ENCODE results near the gene RBPMS2.
"Not testable (repeated sequence)": the region's sequence is repeated elsewhere in the genome, so short reads cannot be mapped to it uniquely, and the experiment has no call there.

Gene RBPMS2

GRCh38 chr15:64775551-64776401, at the start of gene RBPMS2:
Gene RBPMS2, minus strand, starts transcription at chr15:64775589. Its CDS starts 270 bp downstream, at chr15:64775319.
- no peak for TF ChIP-seq CTCF (conservative IDR thresholded peaks at IDR 0.05)
- peak within 1 kb of the TSS; percentile 30; the same call in 1 of the 2 replicates for H3K27ac ChIP-seq

GRCh38 chr15:64824929-64825430, 49.6 kb upstream of the RBPMS2 start:
- TF ChIP-seq CTCF (conservative IDR thresholded peaks at IDR 0.05) = no peak
- peak overlapping the region; percentile 76; the same call in 1 of the 2 replicates for H3K27ac ChIP-seq

DNA sequence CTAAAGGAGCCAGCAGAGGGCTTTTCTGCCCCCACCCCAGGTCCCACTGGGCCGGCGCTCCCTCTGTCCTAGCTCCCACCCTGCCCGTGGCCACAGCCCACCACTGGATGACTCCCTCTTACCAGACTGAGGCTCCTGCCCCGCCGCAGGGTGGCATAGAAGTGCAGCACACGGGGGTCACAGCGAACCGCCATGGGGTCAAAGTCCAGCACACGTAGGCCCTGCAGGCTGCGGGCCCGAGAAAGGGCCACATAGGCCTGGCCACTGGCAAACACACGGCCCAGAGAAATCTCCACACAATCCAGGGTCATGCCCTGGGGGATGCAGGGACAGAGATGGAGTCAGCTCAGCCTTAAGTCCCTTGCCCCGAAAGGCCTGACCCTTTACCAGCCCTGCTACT, 41.1 kb upstream of the RBPMS2 start:
- H3K27ac ChIP-seq = no peak overlapping the region
- TF ChIP-seq CTCF (conservative IDR thresholded peaks at IDR 0.05) = no peak

DNA sequence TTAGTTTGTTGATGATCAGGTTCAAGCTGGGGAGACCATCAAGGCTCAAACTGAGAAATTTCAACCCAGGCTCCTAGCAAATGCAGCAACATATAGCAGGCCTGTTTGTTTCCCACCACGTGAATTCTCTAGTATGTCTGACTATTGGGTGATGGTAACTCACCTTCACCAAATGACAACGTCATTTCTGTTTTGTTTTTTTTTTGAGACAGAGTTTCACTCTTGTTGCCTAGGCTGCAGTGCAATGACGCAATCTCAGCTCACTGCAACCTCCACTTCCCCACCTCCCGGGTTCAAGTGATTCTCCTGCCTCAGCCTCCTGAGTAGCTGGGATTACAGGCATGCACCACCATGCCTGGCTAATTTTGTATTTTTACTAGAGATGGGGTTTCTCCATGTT, 39.6 kb upstream of the RBPMS2 start:
- not testable (repeated sequence) for H3K27ac ChIP-seq

DNA sequence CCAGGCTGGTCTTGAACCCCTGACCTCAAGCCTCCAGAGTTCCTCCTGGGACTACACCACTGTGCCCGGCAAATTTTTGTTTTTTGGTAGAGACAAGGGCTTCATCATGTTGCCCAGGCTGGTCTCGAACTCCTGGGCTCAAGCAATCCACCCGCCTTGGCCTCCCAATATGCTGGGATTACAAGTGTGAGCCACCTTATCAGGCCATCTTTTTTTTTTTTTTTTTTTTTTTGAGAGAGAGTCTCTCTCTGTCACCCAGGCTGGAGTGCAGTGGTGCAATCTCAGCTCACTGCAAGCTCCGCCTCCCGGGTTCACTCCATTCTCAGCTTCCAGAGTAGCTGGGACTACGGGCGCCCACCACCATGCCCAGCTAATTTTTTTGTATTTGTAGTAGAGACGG, 38.9 kb upstream of the RBPMS2 start:
- not testable (repeated sequence) for H3K27ac ChIP-seq

- no peak for TF ChIP-seq CTCF (conservative IDR thresholded peaks at IDR 0.05)
- no peak overlapping the region for H3K27ac ChIP-seq
Observed at GRCh38 chr15:64813075-64813474, 37.7 kb upstream of the RBPMS2 start.

- no peak overlapping the region for H3K27ac ChIP-seq
- TF ChIP-seq CTCF (conservative IDR thresholded peaks at IDR 0.05) = no peak
Observed at GRCh38 chr15:64810497-64811326, 35.3 kb upstream of the RBPMS2 start.

DNA sequence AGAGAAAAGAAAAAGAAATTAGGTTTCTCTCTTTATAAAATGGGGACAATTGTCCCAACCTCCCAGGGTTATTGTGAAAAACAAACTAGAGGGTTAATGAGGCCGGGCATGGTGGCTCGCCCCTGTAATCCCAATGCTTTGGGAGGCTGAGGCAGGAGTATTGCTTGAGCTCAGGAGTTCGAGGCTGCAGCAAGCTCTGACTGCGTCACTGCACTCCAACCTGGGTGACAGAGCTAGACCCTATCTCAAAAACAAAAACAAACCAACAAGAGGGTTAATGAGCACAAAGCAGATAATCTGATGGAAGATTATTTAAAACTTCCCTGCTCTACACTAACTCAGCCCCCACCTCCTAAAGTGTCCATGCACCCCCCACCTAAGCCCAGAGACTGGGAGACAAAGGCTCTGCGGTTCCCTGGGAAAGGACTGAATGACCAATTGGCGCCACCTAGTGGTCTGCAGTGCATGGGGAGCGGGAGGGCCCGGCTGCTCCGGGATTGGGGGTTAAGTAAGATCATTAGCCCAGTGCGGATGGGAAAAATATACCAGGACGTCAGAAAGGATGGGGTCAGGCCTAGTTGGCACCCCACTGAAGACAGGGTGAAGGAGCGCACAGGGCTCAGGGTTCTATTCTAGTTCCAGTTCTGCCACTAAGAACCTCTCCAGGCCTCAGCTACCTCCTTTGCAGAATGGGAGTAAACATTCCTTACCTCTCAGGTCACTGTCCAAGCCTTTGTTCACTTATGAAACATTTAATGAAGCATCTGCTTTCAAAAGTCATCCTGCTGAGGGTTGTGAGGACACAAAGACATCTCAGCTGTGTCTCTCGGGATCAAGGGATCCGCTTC, 34.5 kb upstream of the RBPMS2 start:
- H3K27ac ChIP-seq = no peak overlapping the region

More for the DNA sequence above, 34.5 kb upstream of the RBPMS2 start:
- TF ChIP-seq CTCF (conservative IDR thresholded peaks at IDR 0.05) = peak; percentile 98
